Measurements from ENCODE around the gene GFRA4. TPM values are rescaled to one million over a fixed set of nuclear protein-coding genes. Genes with fewer than 3 reads are reported as not detected.

GFRA4 gene
- polyA plus RNA-seq, 2 of the 4 experiments (the other 2 are of a cell fraction): not detected

DNA sequence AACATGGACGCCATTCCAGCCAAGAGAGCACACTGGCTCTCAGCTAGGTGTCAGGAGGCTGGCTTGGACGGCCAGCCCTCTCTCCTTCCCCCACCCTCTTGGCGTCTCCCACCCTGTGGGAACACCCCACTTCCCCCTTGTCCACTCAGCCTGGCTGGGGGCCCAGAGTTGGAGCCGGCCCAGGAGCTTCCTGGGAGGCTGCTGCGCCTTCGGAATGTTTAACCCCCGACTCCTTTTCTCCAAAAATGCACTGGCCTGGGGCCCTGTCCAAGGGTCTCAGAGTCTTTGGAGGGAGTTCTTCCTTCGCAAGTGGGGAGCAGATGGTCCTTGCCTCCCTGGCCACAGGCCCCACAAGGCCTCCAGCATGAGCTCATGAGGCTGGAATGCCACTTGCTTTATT is 14.5 kb upstream of the GFRA4 start (continued):
- TF ChIP-seq NFE2L2 (conservative IDR thresholded peaks at IDR 0.05; ENCODE audit: low read length) (no peak), KDM5A (IDR thresholded peaks at IDR 0.05) (no peak), RCOR1 (IDR thresholded peaks at IDR 0.05; ENCODE audit: low read depth, low read length) (no peak), FOSB (CRISPR knock-in tag; IDR thresholded peaks at IDR 0.05) (no peak)

DNA sequence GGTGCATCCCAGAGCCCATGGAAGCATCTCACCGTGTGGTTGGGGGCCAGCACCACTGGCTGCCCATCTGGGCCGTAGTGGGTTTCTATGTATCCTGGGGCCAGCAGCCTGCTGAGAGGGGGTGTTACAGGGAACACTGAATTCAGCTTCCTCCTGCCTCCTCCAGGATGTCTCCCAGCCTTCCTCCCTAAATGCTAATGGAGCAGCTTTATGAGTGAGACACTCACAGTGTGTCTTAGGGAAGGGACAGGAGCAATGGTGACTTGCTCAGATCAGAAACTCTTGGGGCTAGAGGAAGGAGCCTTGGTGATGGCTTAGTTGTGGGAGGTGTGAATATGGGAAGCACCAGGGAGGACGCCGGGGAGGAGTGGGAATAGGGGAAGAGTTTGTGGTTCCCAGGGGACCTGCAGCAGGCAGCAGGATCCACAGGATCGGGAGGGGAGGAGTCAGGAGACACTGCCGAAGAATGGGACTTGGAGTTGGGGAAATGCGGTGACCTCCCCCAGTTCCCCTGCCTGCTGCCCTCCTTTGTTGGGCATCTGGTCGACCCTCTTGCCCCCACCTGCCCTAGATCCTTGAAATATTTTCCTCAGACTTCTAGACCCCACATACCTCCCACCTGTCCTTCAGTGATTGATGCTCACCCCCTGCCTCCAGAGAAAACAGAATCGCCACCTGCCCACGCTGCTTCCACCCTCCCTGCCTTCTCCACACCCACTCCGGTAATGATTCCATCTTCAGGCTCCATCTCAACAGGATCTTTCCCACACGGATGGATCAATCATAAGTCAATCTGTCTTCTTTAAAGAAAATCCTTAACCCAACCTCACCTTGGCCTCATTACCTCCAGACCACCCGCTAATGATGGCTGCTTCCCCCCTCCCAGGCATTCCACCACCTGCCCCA is 12.0 kb upstream of the GFRA4 start:
- H3K4me3 ChIP-seq: no peak overlapping the region
- ATAC-seq: no peak
- TF ChIP-seq HOXA7 (CRISPR knock-in tag; IDR thresholded peaks at IDR 0.05) (no peak), ZFP36 (IDR thresholded peaks at IDR 0.05; ENCODE audit: borderline replicate concordance, partially characterized antibody) (peak; percentile 83), EP300 (IDR thresholded peaks at IDR 0.05) (no peak), POLR2A (IDR thresholded peaks at IDR 0.05; ENCODE audit: low read length) (no peak)
- whole genome bisulfite sequencing (ENCODE audit: missing lambda C conversion rate): 13% methylated on average over 13 of the region's 13 CpGs
- H3K4me1 ChIP-seq: peaks cover 37% of the 10 kb centered on the region
- no peak for DNase-seq (ENCODE audit: low read depth in 1 of 2, low spot score in 1 of 2)
- no peaks in the 10 kb centered on the region for H3K9me3 ChIP-seq
- CTCF ChIA-PET: interaction anchor here (0.7 to 61.5 kb wide), 22 partner anchors 8 to 433 kb away, joined by 3 to 2233 read pairs (median 10); partner anchors contain the start of genes ADISSP, CENPB, GFRA4 and HSPA12B
- POLR2A ChIA-PET: no interaction called here
- FAIRE-seq: no peak
- H3K4me2 ChIP-seq: peak overlapping the region; percentile 6; the same call in 2 of the 3 replicates
- H3K27ac ChIP-seq: no peak overlapping the region

DNA sequence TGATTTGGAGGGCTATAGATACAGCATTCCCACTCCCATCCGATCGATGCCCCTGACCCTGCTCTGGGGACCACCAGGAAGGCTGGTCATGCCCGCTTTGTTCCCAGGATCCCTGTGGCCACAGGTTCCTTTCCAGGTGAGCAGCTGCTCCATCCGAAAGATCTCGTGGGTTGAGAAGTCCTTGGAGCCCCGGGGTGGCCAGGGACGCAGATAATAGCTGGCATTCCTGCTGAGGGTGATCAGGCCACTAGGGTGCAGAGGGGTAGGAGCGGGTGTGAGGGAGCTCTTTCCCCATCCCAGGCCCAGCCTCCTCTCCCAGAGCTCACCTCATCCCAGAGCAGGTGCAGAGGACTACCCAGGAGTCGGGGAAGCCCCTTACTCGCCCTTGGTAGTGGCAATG is 11.2 kb upstream of the GFRA4 start:
- 41% methylated on average over 10 of the region's 10 CpGs for WGBS (ENCODE audit: missing lambda C conversion rate)
- Histone ChIP-seq H3K4me2 (no peak overlapping the region), H3K4me1 (peaks cover 34% of the 10 kb centered on the region), H3K9me3 (no peaks in the 10 kb centered on the region), H3K27ac (no peak overlapping the region), H3K4me3 (no peak overlapping the region)
- peak; percentile 35 to 42; a peak in 5 of 6 replicates for ATAC-seq
- peak in 1 of 2 experiments; percentile 51 for DNase-seq (ENCODE audit: low read depth in 1 of 2, low spot score in 1 of 2)
- CTCF ChIA-PET: interaction anchor here (0.7 to 61.5 kb wide), 9 partner anchors 12 to 434 kb away, joined by 3 to 2233 read pairs (median 4); partner anchors contain the start of genes ADISSP, GFRA4, HSPA12B and SIGLEC1
- TF ChIP-seq ZNF302 (CRISPR knock-in tag; IDR thresholded peaks at IDR 0.05): no peak
- no peak for TF ChIP-seq HOXA7 (CRISPR knock-in tag; IDR thresholded peaks at IDR 0.05)
- no peak for TF ChIP-seq ZSCAN20 (CRISPR knock-in tag; IDR thresholded peaks at IDR 0.05)
- no peak for TF ChIP-seq ZFP36 (IDR thresholded peaks at IDR 0.05; ENCODE audit: borderline replicate concordance, partially characterized antibody)
- TF ChIP-seq, protein P1, sequence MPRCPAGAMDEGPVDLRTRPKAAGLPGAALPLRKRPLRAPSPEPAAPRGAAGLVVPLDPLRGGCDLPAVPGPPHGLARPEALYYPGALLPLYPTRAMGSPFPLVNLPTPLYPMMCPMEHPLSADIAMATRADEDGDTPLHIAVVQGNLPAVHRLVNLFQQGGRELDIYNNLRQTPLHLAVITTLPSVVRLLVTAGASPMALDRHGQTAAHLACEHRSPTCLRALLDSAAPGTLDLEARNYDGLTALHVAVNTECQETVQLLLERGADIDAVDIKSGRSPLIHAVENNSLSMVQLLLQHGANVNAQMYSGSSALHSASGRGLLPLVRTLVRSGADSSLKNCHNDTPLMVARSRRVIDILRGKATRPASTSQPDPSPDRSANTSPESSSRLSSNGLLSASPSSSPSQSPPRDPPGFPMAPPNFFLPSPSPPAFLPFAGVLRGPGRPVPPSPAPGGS (IDR thresholded peaks at IDR 0.05): no peak
- no peak for TF ChIP-seq RAD21 (conservative IDR thresholded peaks at IDR 0.05 in 1 of 2, IDR thresholded peaks at IDR 0.05 in 1 of 2)
- no peak for TF ChIP-seq SREBF2 (IDR thresholded peaks at IDR 0.05)
- no peak for FAIRE-seq
- POLR2A ChIA-PET: no interaction called here

- 54% methylated on average over 67 of the region's 90 CpGs for WGBS (ENCODE audit: missing lambda C conversion rate)
- FAIRE-seq (no peak), ATAC-seq (no peak), DNase-seq (ENCODE audit: low read depth in 1 of 2, low spot score in 1 of 2) (no peak)
- ChIA-PET POLR2A (no interaction called here), CTCF (interaction anchor here (0.6 to 61.5 kb wide), 12 partner anchors 12 to 435 kb away, joined by 3 to 2233 read pairs (median 4); partner anchors contain the start of genes ADISSP, CENPB, HSPA12B and SIGLEC1)
- Histone ChIP-seq H3K4me1 (peaks cover 34% of the 10 kb centered on the region), H3K4me2 (peak overlapping the region; percentile 91), H3K4me3 (peak overlapping the region; percentile 39; the same call in 2 of the 3 replicates), H3K9me3 (no peaks in the 10 kb centered on the region), H3K27ac (no peak overlapping the region)
- TF ChIP-seq HDAC2 (IDR thresholded peaks at IDR 0.05) (no peak), TFCP2L1 (CRISPR knock-in tag; IDR thresholded peaks at IDR 0.05) (no peak), ZC3H11A (IDR thresholded peaks at IDR 0.05) (no peak), FOXS1 (CRISPR knock-in tag; IDR thresholded peaks at IDR 0.05) (no peak), RAD21 (conservative IDR thresholded peaks at IDR 0.05 in 1 of 2, IDR thresholded peaks at IDR 0.05 in 1 of 2) (no peak), KDM5A (IDR thresholded peaks at IDR 0.05) (no peak), PHF8 (IDR thresholded peaks at IDR 0.05; ENCODE audit: borderline replicate concordance, low read depth) (no peak), MAZ (IDR thresholded peaks at IDR 0.05; ENCODE audit: borderline replicate concordance, low read depth, low read length) (no peak), ELK1 (IDR thresholded peaks at IDR 0.05; ENCODE audit: low read depth, low read length) (no peak), SMC3 (IDR thresholded peaks at IDR 0.05) (no peak), RARB (CRISPR knock-in tag; IDR thresholded peaks at IDR 0.05) (no peak), ATOH8 (CRISPR knock-in tag; IDR thresholded peaks at IDR 0.05; ENCODE audit: low read depth) (no peak)
- TF ChIP-seq, protein P1 (IDR thresholded peaks at IDR 0.05): no peak
Observed at GRCh38 chr20:3673221-3674070, 10.2 kb upstream of the GFRA4 start.
